Activated gamma-delta T cell treated with anti-CD3 and anti-CD28 coated beads, Interleukin-2, amount 50 U/mL, for 16 hours (primary cell): Measurements from ENCODE around the gene KIF20B.
A peak's percentile ranks its signal among the peaks of the same experiment; 100 is the strongest.
"Not testable (repeated sequence)": the region's sequence is repeated elsewhere in the genome, so short reads cannot be mapped to it uniquely, and the experiment has no call there.

Source experiments
- DNase-seq: peaks from one replicate; pipeline ENCODE4 v3.0.0-alpha.2; 2020; ENCODE audit warnings: low read depth

The KIF20B gene

GRCh38 chr10:89783406-89783805, 82.0 kb downstream of the KIF20B start:
- no peak for DNase-seq

- DNase-seq, result no peak
These were observed 83.7 kb downstream of the KIF20B start for GRCh38 chr10:89785095-89785494.

GRCh38 chr10:89789188-89789877, 87.9 kb downstream of the KIF20B start:
- no peak for DNase-seq

GRCh38 chr10:89792187-89792586, 90.8 kb downstream of the KIF20B start:
- DNase-seq, result no peak

- DNase-seq, result peak; percentile 4
These were observed 92.4 kb downstream of the KIF20B start for GRCh38 chr10:89793649-89794254.

GRCh38 chr10:89795840-89796239, 94.5 kb downstream of the KIF20B start:
- DNase-seq, result no peak

GRCh38 chr10:89798092-89798491, 96.7 kb downstream of the KIF20B start:
- DNase-seq, result no peak

GRCh38 chr10:89799573-89799972, 98.2 kb downstream of the KIF20B start:
- DNase-seq, result no peak

GRCh38 chr10:89805599-89806013, 104.2 kb downstream of the KIF20B start:
- no peak for DNase-seq

GRCh38 chr10:89808842-89809241, 107.5 kb downstream of the KIF20B start:
- DNase-seq, result no peak

GRCh38 chr10:89809766-89810165, 108.4 kb downstream of the KIF20B start:
- DNase-seq, result no peak

GRCh38 chr10:89810908-89811525, 109.6 kb downstream of the KIF20B start:
- DNase-seq, result no peak

GRCh38 chr10:89813546-89813945, 112.2 kb downstream of the KIF20B start:
- no peak for DNase-seq

- DNase-seq, result no peak
These were observed 112.9 kb downstream of the KIF20B start for GRCh38 chr10:89814278-89814677.

GRCh38 chr10:89815049-89815853, 113.9 kb downstream of the KIF20B start:
- DNase-seq, result no peak

GRCh38 chr10:89819008-89819407, 117.6 kb downstream of the KIF20B start:
- DNase-seq, result not testable (repeated sequence)
